Activated CD8-positive, alpha-beta memory T cell treated with anti-CD3 and anti-CD28 coated beads for 48 hours (primary cell): ENCODE measurements around the gene ERP44.

Experiments used
- DNase-seq, 3 experiments: peaks; one replicate each; pipeline ENCODE4 v3.0.0-alpha.2; 2020; ENCODE audit warnings: low read depth in 2 of 3, low spot score in 2 of 3

ERP44 gene

DNA sequence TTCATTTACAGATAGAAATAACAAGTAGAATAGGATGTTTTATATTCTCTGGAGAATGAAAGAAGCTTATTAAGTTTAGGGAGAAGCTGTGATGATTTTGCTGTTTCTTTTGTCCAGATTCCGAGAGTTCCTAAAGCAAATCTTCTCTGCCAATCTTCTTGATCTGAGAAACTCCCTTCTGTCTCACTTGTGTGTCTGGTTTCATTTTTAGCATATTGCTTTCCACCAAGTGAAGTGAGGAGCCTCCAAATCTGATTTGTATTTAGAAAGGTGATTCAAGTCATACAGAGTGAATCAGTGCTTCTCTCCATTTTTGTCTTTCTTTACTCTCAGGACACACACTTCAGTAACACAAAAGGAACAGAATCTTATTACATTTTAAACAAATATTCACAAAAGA is 144.0 kb downstream of the ERP44 start:
- DNase-seq, result no peak

GRCh38 chr9:99953861-99954507 is 144.8 kb downstream of the ERP44 start:
- DNase-seq, result no peak

GRCh38 chr9:99948896-99949295 is 149.9 kb downstream of the ERP44 start:
- DNase-seq, result no peak

DNA sequence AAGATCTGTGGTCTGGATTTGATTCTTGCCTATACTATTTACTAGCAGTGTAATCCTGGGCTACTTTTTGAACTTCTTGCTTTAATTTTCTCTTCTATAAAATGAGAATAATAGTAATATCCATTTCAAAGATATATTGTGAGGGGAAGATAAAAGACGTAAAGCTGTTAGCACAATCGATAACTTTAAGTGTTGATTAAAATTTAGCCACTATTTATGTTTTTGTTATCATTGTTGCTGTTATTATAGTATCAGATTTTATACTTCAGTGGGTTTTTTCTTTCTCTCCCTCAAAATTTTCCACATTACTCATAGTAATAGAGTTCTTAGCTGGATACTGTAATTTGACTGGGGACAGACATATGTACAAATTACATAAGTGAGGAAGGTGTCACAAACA is 150.3 kb downstream of the ERP44 start:
- DNase-seq, result no peak

DNA sequence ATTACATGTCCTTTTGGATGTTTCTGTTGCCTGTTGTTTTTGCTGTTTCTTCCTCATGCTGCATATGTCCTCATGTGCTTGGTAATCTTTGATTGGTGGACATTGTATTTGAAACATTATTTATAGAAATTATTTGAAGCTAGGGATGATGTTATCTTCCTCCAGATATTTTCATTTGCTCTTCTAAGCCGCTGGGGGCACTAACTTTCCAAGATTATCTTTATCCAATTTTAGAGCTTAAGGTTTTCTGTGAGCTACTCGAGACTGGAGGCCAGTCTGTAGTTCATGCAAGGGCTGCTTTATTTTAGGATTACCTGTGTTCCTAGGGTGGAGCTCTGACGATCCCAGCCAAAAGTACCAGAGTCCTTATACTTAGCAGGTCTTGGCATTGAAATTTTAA is 151.4 kb downstream of the ERP44 start:
- no peak for DNase-seq

DNA sequence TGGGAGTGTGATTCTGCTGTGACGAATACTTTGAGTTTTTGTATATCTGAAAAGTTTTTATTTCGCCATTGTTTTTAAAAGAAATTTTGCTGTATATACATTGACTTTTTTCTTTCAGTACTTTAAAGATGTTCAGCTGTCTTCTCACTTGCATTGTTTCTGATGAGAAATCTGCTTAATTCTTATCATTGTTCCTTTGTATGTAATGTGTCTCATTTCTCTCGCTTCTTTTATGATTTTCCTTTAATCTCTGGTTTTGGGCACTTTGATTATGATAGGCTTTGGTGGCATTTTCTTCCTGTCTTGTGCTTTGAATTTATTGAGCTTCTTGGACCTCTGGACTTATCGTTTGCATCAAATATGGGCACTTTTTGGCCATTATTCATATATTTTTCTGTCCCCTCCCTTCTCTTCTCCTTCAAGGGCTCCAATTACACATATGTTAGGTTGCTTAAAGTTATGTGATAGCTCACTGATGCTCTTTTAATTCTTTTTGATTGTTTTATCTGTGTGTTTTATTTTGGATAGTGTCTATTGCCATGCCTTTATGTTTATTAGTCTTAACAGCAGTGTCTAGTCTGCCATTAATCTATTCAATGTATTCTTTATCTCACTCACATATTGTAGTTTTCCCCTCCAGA is 161.7 kb downstream of the ERP44 start:
- no peak for DNase-seq

DNA sequence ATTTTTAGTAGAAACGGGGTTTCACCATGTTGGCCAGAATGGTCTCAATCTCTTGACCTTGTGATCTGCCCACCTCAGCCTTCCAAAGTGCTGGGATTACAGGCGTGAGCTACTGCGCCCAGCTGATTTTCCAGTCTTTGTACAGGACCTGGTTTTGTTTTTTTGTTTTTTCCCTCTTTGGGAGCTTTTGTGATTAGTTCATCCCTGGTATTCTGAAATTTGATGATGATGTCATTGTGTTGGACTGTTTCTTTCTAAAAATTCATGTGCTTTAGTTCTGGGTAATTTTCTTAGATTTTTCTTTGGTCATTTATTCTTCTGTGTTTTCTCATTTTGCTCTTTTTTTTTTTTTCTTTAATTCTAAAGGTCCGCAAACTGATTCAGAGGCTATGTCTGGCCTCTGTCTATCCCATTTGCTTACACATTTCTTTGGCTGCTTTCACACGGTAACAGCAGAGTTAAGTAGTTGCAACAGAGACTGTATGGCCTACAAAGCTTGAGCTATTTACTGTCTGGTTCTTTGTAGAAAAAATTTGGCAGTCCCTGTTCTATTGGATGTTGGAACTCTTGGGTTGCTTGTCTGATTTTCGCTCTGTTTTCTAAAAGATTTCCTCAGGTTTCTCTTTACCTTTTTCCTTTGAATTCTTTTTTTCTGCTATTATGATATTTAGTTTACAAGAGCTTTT is 167.5 kb downstream of the ERP44 start:
- no peak for DNase-seq

DNA sequence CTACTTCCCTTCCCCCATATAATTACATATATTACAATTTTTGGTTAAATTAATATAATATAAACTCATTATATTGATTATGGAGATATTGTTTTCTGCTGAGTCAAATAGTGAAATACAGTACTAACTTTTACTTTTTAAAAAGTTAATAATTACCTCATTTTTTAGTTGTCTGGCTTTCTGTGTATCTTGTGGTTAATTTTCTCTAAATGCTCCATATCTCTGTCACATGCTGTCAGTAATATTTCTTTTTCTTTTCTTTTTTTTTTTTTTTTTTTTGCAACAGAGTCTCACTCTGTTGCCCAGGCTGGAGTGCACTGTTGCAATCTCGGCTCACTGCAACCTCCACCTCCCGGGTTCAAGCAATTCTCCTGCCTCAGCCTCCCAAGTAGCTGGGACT is 169.1 kb downstream of the ERP44 start:
- no peak for DNase-seq
